Neural progenitor cell (in vitro differentiated cells): ENCODE measurements around the gene GDPD3.

Source experiments
- EZH2 ChIP-seq: fragments of 200-600 bp; sonication (generic); IDR thresholded peaks from 2 replicates; pipeline ENCODE4 v1.6.1; 2017; ENCODE audit warnings: antibody characterized with exemption, mild to moderate bottlenecking, moderate library complexity
- EZH2phosphoT487 ChIP-seq: fragments of 200-600 bp; sonication (generic); IDR thresholded peaks from 2 replicates; pipeline ENCODE4 v1.6.1; 2017; ENCODE audit warnings: antibody characterized with exemption
- TF ChIP-seq, protein P1 (sequence below): fragments of 200-600 bp; sonication (generic); IDR thresholded peaks from 2 replicates; pipeline ENCODE4 v1.5.1; 2017; ENCODE audit warnings: antibody characterized with exemption, mild to moderate bottlenecking

DNA sequence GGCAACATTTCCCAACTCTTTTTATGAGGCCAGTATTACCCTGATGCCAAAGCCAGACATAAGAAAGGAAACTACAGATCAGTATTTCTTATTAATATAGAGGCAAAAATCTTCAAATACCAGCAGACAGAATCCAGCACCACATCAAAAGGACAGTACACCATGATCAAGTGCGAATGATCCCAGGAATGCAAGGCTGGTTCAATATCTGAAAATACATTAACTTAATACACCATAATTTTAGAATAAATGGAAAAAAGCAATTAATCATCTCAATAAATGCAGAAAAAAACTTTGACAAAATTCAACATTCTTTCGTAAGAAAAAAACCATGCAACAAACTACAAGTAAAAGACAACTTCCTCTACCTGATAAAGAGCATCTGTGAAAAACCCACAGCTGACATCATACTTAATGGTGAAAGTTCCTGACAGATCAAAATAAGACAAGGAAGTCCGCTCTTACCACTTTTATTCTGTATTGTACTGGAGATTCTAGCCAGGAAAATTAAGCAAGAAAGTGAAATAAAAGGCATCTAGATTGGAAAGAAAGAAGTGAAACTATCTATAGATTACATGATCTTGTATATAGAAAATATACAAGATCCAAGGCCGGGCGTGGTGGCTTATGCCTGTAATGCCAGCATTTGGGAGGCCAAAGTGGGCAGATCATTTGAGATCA, 36.1 kb upstream of the GDPD3 start:
- TF ChIP-seq, protein P1, sequence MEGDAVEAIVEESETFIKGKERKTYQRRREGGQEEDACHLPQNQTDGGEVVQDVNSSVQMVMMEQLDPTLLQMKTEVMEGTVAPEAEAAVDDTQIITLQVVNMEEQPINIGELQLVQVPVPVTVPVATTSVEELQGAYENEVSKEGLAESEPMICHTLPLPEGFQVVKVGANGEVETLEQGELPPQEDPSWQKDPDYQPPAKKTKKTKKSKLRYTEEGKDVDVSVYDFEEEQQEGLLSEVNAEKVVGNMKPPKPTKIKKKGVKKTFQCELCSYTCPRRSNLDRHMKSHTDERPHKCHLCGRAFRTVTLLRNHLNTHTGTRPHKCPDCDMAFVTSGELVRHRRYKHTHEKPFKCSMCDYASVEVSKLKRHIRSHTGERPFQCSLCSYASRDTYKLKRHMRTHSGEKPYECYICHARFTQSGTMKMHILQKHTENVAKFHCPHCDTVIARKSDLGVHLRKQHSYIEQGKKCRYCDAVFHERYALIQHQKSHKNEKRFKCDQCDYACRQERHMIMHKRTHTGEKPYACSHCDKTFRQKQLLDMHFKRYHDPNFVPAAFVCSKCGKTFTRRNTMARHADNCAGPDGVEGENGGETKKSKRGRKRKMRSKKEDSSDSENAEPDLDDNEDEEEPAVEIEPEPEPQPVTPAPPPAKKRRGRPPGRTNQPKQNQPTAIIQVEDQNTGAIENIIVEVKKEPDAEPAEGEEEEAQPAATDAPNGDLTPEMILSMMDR, result no peak
- TF ChIP-seq EZH2phosphoT487 (no peak), EZH2 (no peak)
